ENCODE data around the gene SLC24A5.

GRCh38 chr15:48102167-48102566, 18.6 kb upstream of the SLC24A5 start:
- TF ChIP-seq POLR2A (IDR thresholded peaks at IDR 0.05) = no peak
- TF ChIP-seq CTCF (IDR thresholded peaks at IDR 0.05 in 8 of 11, conservative IDR thresholded peaks at IDR 0.05 in 3 of 11) = no peak
